LNCAP (cell line): ENCODE data around the gene FUT4.

Source experiments
- TF ChIP-seq, protein P1 (sequence below): fragments of 450-650 bp; IDR thresholded peaks from 2 replicates; pipeline ENCODE4 v1.5.1; 2017; ENCODE audit warnings: mild to moderate bottlenecking

FUT4 gene

DNA sequence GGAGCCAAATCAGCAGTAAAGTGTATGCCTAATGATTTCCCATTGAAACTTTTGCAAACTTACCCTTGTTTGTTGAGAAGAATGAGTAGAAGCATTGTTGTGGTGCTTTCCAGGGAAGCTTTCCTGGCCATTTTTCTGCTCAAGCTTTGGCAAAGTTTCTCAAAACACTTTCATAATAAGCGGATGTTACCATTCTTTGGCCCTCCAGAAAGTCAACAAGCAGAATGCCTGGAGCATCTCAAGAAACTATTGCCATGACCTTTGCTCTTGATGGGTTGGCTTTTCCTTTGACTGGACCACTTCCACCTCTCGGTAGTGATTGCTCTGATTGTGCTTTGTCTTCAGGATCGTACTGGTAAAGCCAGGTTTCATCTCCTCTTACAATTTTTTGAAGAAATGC lies 34.1 kb downstream of the FUT4 start:
- TF ChIP-seq, protein P1, sequence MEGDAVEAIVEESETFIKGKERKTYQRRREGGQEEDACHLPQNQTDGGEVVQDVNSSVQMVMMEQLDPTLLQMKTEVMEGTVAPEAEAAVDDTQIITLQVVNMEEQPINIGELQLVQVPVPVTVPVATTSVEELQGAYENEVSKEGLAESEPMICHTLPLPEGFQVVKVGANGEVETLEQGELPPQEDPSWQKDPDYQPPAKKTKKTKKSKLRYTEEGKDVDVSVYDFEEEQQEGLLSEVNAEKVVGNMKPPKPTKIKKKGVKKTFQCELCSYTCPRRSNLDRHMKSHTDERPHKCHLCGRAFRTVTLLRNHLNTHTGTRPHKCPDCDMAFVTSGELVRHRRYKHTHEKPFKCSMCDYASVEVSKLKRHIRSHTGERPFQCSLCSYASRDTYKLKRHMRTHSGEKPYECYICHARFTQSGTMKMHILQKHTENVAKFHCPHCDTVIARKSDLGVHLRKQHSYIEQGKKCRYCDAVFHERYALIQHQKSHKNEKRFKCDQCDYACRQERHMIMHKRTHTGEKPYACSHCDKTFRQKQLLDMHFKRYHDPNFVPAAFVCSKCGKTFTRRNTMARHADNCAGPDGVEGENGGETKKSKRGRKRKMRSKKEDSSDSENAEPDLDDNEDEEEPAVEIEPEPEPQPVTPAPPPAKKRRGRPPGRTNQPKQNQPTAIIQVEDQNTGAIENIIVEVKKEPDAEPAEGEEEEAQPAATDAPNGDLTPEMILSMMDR: no peak

DNA sequence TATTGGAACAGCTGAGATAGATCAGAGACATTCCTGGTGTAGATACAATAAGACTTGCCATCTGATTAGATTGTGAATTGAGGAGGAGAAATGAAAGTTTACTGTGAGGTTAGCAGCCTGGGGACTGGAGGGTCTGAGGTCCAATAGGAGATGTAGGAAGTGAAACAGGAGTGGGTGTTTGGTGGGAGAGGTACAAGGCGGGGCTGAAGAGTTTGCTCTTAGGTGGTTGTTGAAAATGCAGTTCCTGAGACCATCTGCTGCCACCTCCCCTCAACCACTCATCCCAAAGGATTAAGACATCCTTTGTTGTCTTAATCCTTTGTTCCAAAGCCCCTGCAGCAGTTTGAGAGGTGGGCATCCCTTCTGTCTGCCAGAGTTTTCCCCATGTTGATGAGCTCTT lies 38.2 kb downstream of the FUT4 start:
- TF ChIP-seq, protein P1: no peak

DNA sequence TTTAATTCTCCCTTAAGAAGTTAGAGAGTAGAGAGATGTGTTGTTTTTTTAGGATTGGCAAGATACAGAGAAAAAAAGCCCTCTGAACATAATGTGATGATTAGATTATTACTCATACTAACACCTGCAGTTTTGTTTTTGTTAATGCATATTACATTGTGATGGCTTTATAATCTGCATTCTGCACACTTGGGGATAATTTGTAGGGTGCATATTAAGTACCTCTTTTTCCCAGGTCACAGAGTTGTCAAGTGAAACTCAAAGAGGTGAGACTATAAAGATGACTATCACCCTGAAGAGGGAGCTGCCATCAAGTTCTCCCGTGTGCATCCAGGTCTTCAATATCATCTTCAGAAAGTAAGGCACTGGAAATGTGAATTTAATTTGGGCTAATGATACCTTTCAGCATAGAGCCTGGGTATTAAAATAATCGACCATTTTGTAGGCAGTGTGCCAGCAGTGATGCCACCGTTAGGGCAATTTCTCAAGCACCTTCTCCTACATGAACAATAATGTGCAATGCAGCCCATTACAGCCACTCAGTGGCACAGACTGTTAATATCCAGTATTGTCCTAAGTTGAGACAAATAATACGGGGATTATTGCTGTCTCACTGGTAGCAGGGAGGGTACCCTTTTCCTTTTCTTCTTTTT lies 39.6 kb downstream of the FUT4 start:
- TF ChIP-seq, protein P1: no peak

DNA sequence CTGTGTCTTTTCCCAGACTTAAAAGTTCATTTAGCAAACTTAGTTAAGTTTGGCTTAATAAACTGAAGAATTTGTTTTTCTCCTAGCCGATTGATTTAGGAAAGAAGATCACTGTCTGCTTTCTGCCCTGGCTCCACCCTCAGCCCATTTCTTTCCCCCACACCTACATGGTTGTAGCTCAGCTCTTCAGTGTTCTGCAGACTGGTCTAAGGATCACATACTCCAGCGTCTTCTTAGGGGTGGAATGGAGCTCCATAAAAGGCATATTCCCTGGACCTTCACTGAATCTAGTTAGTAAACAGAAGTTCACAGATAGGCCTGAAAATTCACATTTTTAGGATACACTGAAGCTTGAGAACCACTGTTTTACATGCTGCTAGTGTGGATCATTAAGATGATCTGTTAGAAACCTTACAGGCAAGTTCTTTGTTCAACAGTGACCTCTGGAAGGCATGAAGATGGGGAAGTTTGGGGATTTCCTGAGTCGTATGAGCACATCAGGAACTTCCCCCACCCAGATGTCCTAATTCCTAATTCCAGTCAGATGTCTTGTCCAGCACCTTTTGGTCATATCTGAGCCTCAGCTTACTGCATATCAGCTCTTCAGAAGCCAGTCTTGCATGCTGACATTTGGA lies 40.3 kb downstream of the FUT4 start:
- TF ChIP-seq, protein P1: no peak

DNA sequence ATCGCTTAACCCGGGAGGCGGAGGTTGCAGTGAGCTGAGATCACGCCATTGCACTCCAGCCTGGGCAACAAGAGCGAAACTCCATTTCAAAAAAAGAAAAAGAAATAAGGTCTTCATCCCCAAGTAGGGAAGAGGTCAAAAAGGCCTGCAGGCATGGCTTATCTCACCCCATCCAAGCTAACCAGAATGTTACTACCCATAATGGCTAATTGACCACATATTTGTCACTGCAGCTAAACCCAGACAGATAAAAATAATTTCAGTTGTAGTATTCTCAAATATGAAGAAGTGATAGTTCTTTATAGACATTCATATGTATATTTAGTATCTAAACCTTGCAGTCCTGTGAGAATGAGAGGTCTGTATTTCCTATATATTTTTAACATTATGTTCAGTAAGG lies 41.3 kb downstream of the FUT4 start:
- TF ChIP-seq, protein P1: no peak

DNA sequence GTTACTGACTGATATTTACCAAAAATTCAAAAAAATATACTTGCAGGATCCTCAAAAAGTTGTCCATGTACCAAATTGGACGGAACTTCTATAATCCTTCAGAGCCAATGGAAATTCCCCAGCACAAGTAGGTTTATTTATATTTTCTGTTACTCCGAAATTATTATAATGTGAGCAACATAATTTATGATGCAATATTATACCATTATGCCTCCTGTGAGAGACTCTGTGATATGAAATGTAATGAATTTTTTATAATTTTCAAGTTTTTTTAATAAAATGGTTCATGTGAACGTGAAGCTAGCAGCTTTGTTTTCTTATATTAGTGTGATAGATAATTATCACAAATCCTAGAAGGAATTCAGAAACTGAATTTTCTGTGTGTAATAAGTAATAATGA lies 41.7 kb downstream of the FUT4 start:
- TF ChIP-seq, protein P1: no peak

DNA sequence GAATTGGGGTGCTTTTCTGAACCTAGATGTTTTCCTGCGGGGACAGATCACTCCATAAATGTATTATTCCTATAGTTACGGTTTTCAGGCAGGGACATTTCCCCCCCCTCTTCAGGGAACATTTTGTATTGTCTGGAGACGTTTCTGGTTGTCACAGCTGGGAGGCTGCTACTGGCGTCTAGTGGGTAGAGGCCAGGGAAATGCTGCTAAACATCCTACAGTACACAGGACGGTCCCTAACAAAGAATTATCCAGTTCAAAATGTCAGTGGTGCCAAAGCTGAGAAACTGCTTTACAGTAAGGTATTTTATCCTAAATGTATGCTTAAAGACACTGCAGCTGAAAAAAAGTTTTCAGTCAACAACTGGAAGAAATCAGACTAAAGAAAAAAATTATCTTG lies 42.8 kb downstream of the FUT4 start:
- TF ChIP-seq, protein P1: no peak

DNA sequence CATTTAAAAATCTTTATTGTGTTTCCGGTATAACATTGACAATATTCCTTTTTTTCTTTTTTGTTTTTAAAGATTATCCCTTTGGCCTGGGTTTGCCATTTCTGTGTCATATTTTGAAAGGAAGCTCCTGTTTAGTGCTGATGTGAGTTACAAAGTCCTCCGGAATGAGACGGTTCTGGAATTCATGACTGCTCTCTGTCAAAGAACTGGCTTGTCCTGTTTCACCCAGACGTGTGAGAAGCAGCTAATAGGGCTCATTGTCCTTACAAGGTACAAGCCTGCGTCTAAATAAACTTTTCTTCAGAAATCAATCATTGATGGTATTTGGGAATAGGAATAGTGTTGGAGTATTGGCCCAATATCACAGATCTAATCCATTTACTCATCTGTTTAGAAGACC lies 43.3 kb downstream of the FUT4 start:
- TF ChIP-seq, protein P1: no peak
